Measurements from ENCODE around the gene SLIT3.
A peak's percentile ranks its signal among the peaks of the same experiment; 100 is the strongest.

The SLIT3 gene

GRCh38 chr5:169303119-169303515, 2.2 kb upstream of the SLIT3 start:
- TF ChIP-seq EZH2 (IDR thresholded peaks at IDR 0.05) (no peak), POLR2AphosphoS5 (IDR thresholded peaks at IDR 0.05; ENCODE audit: borderline replicate concordance, low read depth, low read length) (no peak), FOXP2 (optimal IDR thresholded peaks at IDR 0.05; ENCODE audit: control extremely low read depth, extremely low read length, insufficient read depth) (no peak)
- no peak overlapping the region for H3K4me3 ChIP-seq
- no peak overlapping the region for H3K27ac ChIP-seq
- no peak overlapping the region for H3K9ac ChIP-seq (ENCODE audit: insufficient read length)
- DNase-seq (ENCODE audit: low read depth, low spot score): no peak
- no peaks in the 10 kb centered on the region for H3K36me3 ChIP-seq (ENCODE audit: insufficient read depth, low read length)
- no peaks in the 10 kb centered on the region for H3K9me3 ChIP-seq (ENCODE audit: low read depth, low read length)

- H3K27ac ChIP-seq: no peak overlapping the region
- peak; percentile 26 for DNase-seq (ENCODE audit: low read depth, low spot score)
- TF ChIP-seq EZH2 (IDR thresholded peaks at IDR 0.05): no peak
- TF ChIP-seq POLR2AphosphoS5 (IDR thresholded peaks at IDR 0.05; ENCODE audit: borderline replicate concordance, low read depth, low read length): no peak
- no peak for TF ChIP-seq FOXP2 (optimal IDR thresholded peaks at IDR 0.05; ENCODE audit: control extremely low read depth, extremely low read length, insufficient read depth)
- no peaks in the 10 kb centered on the region for H3K36me3 ChIP-seq (ENCODE audit: insufficient read depth, low read length)
- H3K4me3 ChIP-seq: no peak overlapping the region
- H3K9ac ChIP-seq (ENCODE audit: insufficient read length): no peak overlapping the region
- H3K9me3 ChIP-seq (ENCODE audit: low read depth, low read length): no peaks in the 10 kb centered on the region
These were observed 1.7 kb upstream of the SLIT3 start for GRCh38 chr5:169302491-169303118.

- no peak overlapping the region for H3K9ac ChIP-seq (ENCODE audit: insufficient read length)
- no peaks in the 10 kb centered on the region for H3K36me3 ChIP-seq (ENCODE audit: insufficient read depth, low read length)
- no peak overlapping the region for H3K4me3 ChIP-seq
- no peaks in the 10 kb centered on the region for H3K9me3 ChIP-seq (ENCODE audit: low read depth, low read length)
- TF ChIP-seq POLR2AphosphoS5 (IDR thresholded peaks at IDR 0.05; ENCODE audit: borderline replicate concordance, low read depth, low read length) (no peak), EZH2 (IDR thresholded peaks at IDR 0.05) (no peak), FOXP2 (optimal IDR thresholded peaks at IDR 0.05; ENCODE audit: control extremely low read depth, extremely low read length, insufficient read depth) (no peak)
- no peak overlapping the region for H3K27ac ChIP-seq
- no peak for DNase-seq (ENCODE audit: low read depth, low spot score)
These were observed 1.0 kb upstream of the SLIT3 start for GRCh38 chr5:169301986-169302385.

- no peaks in the 10 kb centered on the region for H3K9me3 ChIP-seq (ENCODE audit: low read depth, low read length)
- no peak overlapping the region for H3K4me3 ChIP-seq
- no peak overlapping the region for H3K9ac ChIP-seq (ENCODE audit: insufficient read length)
- no peak overlapping the region for H3K27ac ChIP-seq
- DNase-seq (ENCODE audit: low read depth, low spot score): no peak
- TF ChIP-seq FOXP2 (optimal IDR thresholded peaks at IDR 0.05; ENCODE audit: control extremely low read depth, extremely low read length, insufficient read depth) (no peak), EZH2 (IDR thresholded peaks at IDR 0.05) (no peak), POLR2AphosphoS5 (IDR thresholded peaks at IDR 0.05; ENCODE audit: borderline replicate concordance, low read depth, low read length) (no peak)
- H3K36me3 ChIP-seq (ENCODE audit: insufficient read depth, low read length): no peaks in the 10 kb centered on the region
These were observed 521 bp upstream of the SLIT3 start for GRCh38 chr5:169301386-169301934.

- H3K27ac ChIP-seq: no peak overlapping the region
- TF ChIP-seq EZH2 (IDR thresholded peaks at IDR 0.05) (no peak), POLR2AphosphoS5 (IDR thresholded peaks at IDR 0.05; ENCODE audit: borderline replicate concordance, low read depth, low read length) (no peak), FOXP2 (optimal IDR thresholded peaks at IDR 0.05; ENCODE audit: control extremely low read depth, extremely low read length, insufficient read depth) (no peak)
- DNase-seq (ENCODE audit: low read depth, low spot score): no peak
- no peak overlapping the region for H3K4me3 ChIP-seq
- H3K36me3 ChIP-seq (ENCODE audit: insufficient read depth, low read length): no peaks in the 10 kb centered on the region
- H3K9me3 ChIP-seq (ENCODE audit: low read depth, low read length): no peaks in the 10 kb centered on the region
- no peak overlapping the region for H3K9ac ChIP-seq (ENCODE audit: insufficient read length)
These were observed 1.1 kb downstream of the SLIT3 start for GRCh38 chr5:169299663-169300467.

GRCh38 chr5:169299191-169299662, 1.7 kb downstream of the SLIT3 start:
- no peak for TF ChIP-seq EZH2 (IDR thresholded peaks at IDR 0.05)
- no peak for TF ChIP-seq FOXP2 (optimal IDR thresholded peaks at IDR 0.05; ENCODE audit: control extremely low read depth, extremely low read length, insufficient read depth)
- no peak for TF ChIP-seq POLR2AphosphoS5 (IDR thresholded peaks at IDR 0.05; ENCODE audit: borderline replicate concordance, low read depth, low read length)
- Histone ChIP-seq H3K27ac (no peak overlapping the region), H3K9me3 (ENCODE audit: low read depth, low read length) (no peaks in the 10 kb centered on the region), H3K9ac (ENCODE audit: insufficient read length) (no peak overlapping the region), H3K36me3 (ENCODE audit: insufficient read depth, low read length) (no peaks in the 10 kb centered on the region), H3K4me3 (no peak overlapping the region)
- DNase-seq (ENCODE audit: low read depth, low spot score): no peak

GRCh38 chr5:169298193-169298592, 2.7 kb downstream of the SLIT3 start:
- H3K27ac ChIP-seq: no peak overlapping the region
- H3K9me3 ChIP-seq (ENCODE audit: low read depth, low read length): no peaks in the 10 kb centered on the region
- TF ChIP-seq FOXP2 (optimal IDR thresholded peaks at IDR 0.05; ENCODE audit: control extremely low read depth, extremely low read length, insufficient read depth) (no peak), EZH2 (IDR thresholded peaks at IDR 0.05) (no peak), POLR2AphosphoS5 (IDR thresholded peaks at IDR 0.05; ENCODE audit: borderline replicate concordance, low read depth, low read length) (no peak)
- H3K4me3 ChIP-seq: no peak overlapping the region
- H3K9ac ChIP-seq (ENCODE audit: insufficient read length): no peak overlapping the region
- no peaks in the 10 kb centered on the region for H3K36me3 ChIP-seq (ENCODE audit: insufficient read depth, low read length)
- DNase-seq (ENCODE audit: low read depth, low spot score): no peak

GRCh38 chr5:169296419-169297143, 4.4 kb downstream of the SLIT3 start:
- TF ChIP-seq POLR2AphosphoS5 (IDR thresholded peaks at IDR 0.05; ENCODE audit: borderline replicate concordance, low read depth, low read length) (no peak), FOXP2 (optimal IDR thresholded peaks at IDR 0.05; ENCODE audit: control extremely low read depth, extremely low read length, insufficient read depth) (no peak), EZH2 (IDR thresholded peaks at IDR 0.05) (no peak)
- no peaks in the 10 kb centered on the region for H3K9me3 ChIP-seq (ENCODE audit: low read depth, low read length)
- no peak overlapping the region for H3K27ac ChIP-seq
- no peak for DNase-seq (ENCODE audit: low read depth, low spot score)
- H3K9ac ChIP-seq (ENCODE audit: insufficient read length): no peak overlapping the region
- no peak overlapping the region for H3K4me3 ChIP-seq
- H3K36me3 ChIP-seq (ENCODE audit: insufficient read depth, low read length): no peaks in the 10 kb centered on the region

Measured in SK-N-MC (cell line).